Measurements from ENCODE around the gene CORO6.

CORO6 gene

GRCh38 chr17:29643817-29644160, 21.1 kb upstream of the CORO6 start:
- TF ChIP-seq TCF12 (IDR thresholded peaks at IDR 0.05; ENCODE audit: low read depth) (no peak), USF1 (IDR thresholded peaks at IDR 0.05) (no peak)

DNA sequence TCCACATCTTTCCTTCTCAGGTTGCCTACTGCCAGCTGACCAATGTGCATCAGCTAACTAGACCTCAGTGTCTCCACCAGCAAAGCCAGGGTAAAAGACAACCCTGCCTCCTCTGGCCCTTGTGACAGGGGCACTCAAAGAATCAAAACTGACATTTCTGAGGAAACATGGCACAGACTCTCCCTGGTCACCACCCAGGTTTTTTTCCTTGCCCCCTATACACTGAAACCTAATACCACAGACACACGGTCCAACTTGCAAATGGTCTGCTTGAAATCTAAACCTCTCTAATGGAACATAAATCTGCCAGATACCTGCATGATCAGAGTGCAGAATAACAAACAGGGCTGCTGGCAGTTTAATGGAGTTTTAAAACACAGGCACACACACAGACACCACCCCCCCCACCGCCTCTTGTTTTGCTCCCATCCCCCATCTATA, 19.5 kb upstream of the CORO6 start:
- peak; percentile 18; the same call in 1 of the 2 replicates for TF ChIP-seq CEBPB (IDR thresholded peaks at IDR 0.05)
- no peak for TF ChIP-seq REST (IDR thresholded peaks at IDR 0.05; ENCODE audit: low read depth)
- TF ChIP-seq EP300 (IDR thresholded peaks at IDR 0.05; ENCODE audit: borderline replicate concordance): peak; percentile 62; the same call in 1 of the 2 replicates
- TF ChIP-seq, protein P1, sequence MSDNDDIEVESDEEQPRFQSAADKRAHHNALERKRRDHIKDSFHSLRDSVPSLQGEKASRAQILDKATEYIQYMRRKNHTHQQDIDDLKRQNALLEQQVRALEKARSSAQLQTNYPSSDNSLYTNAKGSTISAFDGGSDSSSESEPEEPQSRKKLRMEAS (IDR thresholded peaks at IDR 0.05): 0 out of 2 replicates have a peak, but pooled peaks have one; percentile 13
- no peak for TF ChIP-seq TAF1 (IDR thresholded peaks at IDR 0.05; ENCODE audit: low read depth)
- no peak for TF ChIP-seq EGR1 (IDR thresholded peaks at IDR 0.05)
- 0 out of 2 replicates have a peak, but pooled peaks have one; percentile 8 for TF ChIP-seq TEAD4 (IDR thresholded peaks at IDR 0.05)
- no peak for TF ChIP-seq YY1 (IDR thresholded peaks at IDR 0.05; ENCODE audit: low read depth)
- TF ChIP-seq NFIC (IDR thresholded peaks at IDR 0.05): peak; percentile 65
- no peak for TF ChIP-seq CREB1 (IDR thresholded peaks at IDR 0.05; ENCODE audit: low read depth)
- peak; percentile 68 for TF ChIP-seq TCF12 (IDR thresholded peaks at IDR 0.05; ENCODE audit: low read depth)
- no peak for TF ChIP-seq FOXM1 (IDR thresholded peaks at IDR 0.05; ENCODE audit: borderline replicate concordance, low read depth)
- peak; percentile 24; the same call in 1 of the 2 replicates for TF ChIP-seq USF1 (IDR thresholded peaks at IDR 0.05)
- no peak for TF ChIP-seq RAD21 (IDR thresholded peaks at IDR 0.05; ENCODE audit: low read depth)
- TF ChIP-seq ZBTB7A (IDR thresholded peaks at IDR 0.05; ENCODE audit: low read depth): no peak

DNA sequence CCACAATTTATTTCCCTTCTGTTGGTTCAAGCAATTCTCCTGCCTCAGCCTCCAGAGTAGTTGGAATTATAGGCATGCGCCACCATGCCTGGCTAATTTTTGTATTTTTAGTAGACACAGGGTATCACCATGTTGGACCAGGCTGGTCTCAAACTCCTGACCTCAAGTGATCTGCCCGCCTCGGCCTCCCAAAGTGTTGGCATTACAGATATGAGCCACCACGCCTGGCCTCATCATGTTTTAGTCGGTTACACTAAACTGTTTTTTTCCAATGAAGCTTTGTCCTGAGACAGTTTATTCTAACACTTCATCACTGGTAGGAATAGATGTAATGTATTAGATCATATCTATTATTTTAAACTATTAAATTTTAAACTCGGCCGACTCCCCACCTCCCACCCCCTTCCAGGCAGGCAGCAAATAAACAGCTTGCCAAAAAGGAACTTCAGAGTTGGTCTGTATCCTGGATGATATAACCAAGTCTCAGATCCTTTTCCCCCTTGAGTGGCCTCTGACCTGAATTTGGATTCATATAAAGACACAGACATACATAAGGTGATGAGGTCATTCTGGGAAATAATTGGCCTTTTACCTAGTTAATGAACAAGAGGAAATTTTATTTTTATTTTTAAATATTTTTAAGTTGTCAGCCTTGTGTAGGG, 18.4 kb upstream of the CORO6 start:
- TF ChIP-seq EGR1 (IDR thresholded peaks at IDR 0.05): no peak
- no peak for TF ChIP-seq TAF1 (IDR thresholded peaks at IDR 0.05; ENCODE audit: low read depth)
- TF ChIP-seq RAD21 (IDR thresholded peaks at IDR 0.05; ENCODE audit: low read depth): no peak
- TF ChIP-seq, protein P1 (IDR thresholded peaks at IDR 0.05): no peak
- no peak for TF ChIP-seq CEBPB (IDR thresholded peaks at IDR 0.05)
- TF ChIP-seq TCF12 (IDR thresholded peaks at IDR 0.05; ENCODE audit: low read depth): no peak

- TF ChIP-seq REST (IDR thresholded peaks at IDR 0.05; ENCODE audit: low read depth) (no peak), CEBPB (IDR thresholded peaks at IDR 0.05) (no peak), CREB1 (IDR thresholded peaks at IDR 0.05; ENCODE audit: low read depth) (no peak), EGR1 (IDR thresholded peaks at IDR 0.05) (no peak), TAF1 (IDR thresholded peaks at IDR 0.05; ENCODE audit: low read depth) (no peak)
Observed at GRCh38 chr17:29640413-29640812, 17.7 kb upstream of the CORO6 start.

- TF ChIP-seq RAD21 (IDR thresholded peaks at IDR 0.05; ENCODE audit: low read depth): no peak
Observed at GRCh38 chr17:29633886-29634285, 11.2 kb upstream of the CORO6 start.

DNA sequence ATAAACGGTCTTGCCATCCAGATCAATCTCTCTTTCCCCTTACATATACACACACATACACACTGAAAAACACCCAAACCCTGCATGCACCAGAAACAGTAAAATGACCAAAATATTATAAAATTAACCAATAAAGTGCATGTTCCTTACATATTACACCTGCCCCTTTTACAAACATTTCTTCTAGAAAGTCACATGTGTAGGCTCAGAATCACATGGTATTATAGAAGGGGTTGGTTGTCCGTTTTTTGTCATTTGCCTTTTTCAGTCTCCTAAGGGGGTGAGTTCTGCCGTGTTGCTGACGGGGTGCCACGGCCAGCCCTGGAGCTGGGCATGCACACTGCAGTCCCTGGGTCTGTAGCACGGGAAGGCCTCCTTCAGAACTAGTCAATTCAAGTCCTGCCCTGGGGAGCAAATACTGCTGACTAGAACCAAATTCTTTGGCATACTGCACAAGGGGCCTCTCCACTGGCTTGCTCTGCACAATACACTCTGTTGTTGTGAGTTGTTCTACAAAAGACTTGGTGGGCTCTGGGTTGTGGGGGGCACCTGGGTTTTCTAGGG, 8.0 kb upstream of the CORO6 start:
- TF ChIP-seq TAF1 (IDR thresholded peaks at IDR 0.05; ENCODE audit: low read depth) (no peak), NFIC (IDR thresholded peaks at IDR 0.05) (no peak), FOXM1 (IDR thresholded peaks at IDR 0.05; ENCODE audit: borderline replicate concordance, low read depth) (no peak)

DNA sequence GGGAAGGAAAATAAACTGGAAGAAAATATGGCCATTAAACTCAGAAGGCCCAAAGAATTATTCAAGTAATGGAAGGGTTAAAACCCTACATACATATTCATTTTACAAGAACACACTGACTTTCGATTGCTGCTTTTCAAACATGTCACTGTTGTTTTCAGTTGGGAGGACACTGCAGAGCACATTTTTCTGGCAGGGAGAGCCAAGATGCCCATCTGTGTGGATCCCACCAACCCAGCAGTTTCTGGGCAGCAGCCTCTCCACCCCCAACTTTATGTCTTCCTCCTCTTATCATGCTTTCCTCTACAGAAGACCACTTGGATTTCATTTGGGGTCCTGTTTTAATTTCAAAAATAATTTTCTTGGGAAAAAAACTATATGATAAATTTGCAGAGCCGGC, 7.1 kb upstream of the CORO6 start:
- TF ChIP-seq EGR1 (IDR thresholded peaks at IDR 0.05) (no peak), TCF12 (IDR thresholded peaks at IDR 0.05; ENCODE audit: low read depth) (no peak), USF1 (IDR thresholded peaks at IDR 0.05) (no peak), TEAD4 (IDR thresholded peaks at IDR 0.05) (no peak), REST (IDR thresholded peaks at IDR 0.05; ENCODE audit: low read depth) (no peak), ZBTB7A (IDR thresholded peaks at IDR 0.05; ENCODE audit: low read depth) (no peak), NFIC (IDR thresholded peaks at IDR 0.05) (no peak), YY1 (IDR thresholded peaks at IDR 0.05; ENCODE audit: low read depth) (no peak), TAF1 (IDR thresholded peaks at IDR 0.05; ENCODE audit: low read depth) (no peak), RAD21 (IDR thresholded peaks at IDR 0.05; ENCODE audit: low read depth) (no peak), CEBPB (IDR thresholded peaks at IDR 0.05) (no peak), EP300 (IDR thresholded peaks at IDR 0.05; ENCODE audit: borderline replicate concordance) (no peak), FOXM1 (IDR thresholded peaks at IDR 0.05; ENCODE audit: borderline replicate concordance, low read depth) (no peak), CREB1 (IDR thresholded peaks at IDR 0.05; ENCODE audit: low read depth) (no peak)
- TF ChIP-seq, protein P1 (IDR thresholded peaks at IDR 0.05): no peak

Measured in Ishikawa (cell line).